ENCODE results near the gene SPATA2. TPM values are rescaled to one million over a fixed set of nuclear protein-coding genes. Genes with fewer than 3 reads are reported as not detected.

The SPATA2 gene
- total and polyA plus RNA-seq, 2 donors (not counting 3 experiments of a cell fraction or from before 2014, with no cell fraction given) = 4.9 to 6.1 TPM

- no peak overlapping the region for H2AFZ ChIP-seq (ENCODE audit: low read depth, low read length)
- no peaks in the 10 kb centered on the region for H3K27me3 ChIP-seq (ENCODE audit: control insufficient read depth in 2 of 2, insufficient read depth in 2 of 2, low read length in 2 of 2)
- dilution Hi-C loops (cut with MboI; ENCODE audit: extremely low pct_ligation_motif_present, low sequenced_read_pairs) (no loop called here), intact Hi-C loops (cut with micrococcal nuclease) (loop anchor here (1.0 kb wide), 1 partner anchor 282 kb away; no protein-coding TSS in a partner anchor)
- H3K9me3 ChIP-seq (replicated peaks; ENCODE audit: control insufficient read depth, insufficient read depth, low read length) = no peaks in the 10 kb centered on the region
- H3K9me1 ChIP-seq (replicated peaks; ENCODE audit: control insufficient read depth, extremely low read depth, insufficient read depth, low read length) = no peaks in the 10 kb centered on the region
- ChIA-PET POLR2A (no interaction called here), CTCF (interaction anchor here (0.6 to 6.6 kb wide), 2 partner anchors 9 to 284 kb away, joined by 3 to 60 read pairs; no protein-coding TSS in a partner anchor)
- H3K9ac ChIP-seq (replicated peaks; ENCODE audit: extremely low read depth, insufficient read depth, low read length) = no peak overlapping the region
- TF ChIP-seq POLR2A (IDR thresholded peaks at IDR 0.05; ENCODE audit: low read depth, low read length) = no peak
- no peak for TF ChIP-seq EZH2 (IDR thresholded peaks at IDR 0.05; ENCODE audit: borderline replicate concordance, low read depth, low read length, severe bottlenecking)
- TF ChIP-seq MYC (IDR thresholded peaks at IDR 0.05; ENCODE audit: low read depth, low read length) = no peak
- TF ChIP-seq MAX (IDR thresholded peaks at IDR 0.05; ENCODE audit: insufficient read depth, insufficient read length) = no peak
- TF ChIP-seq JUN (IDR thresholded peaks at IDR 0.05; ENCODE audit: borderline replicate concordance, insufficient read depth, insufficient read length, low read depth) = no peak
- no peak for TF ChIP-seq CTCF (IDR thresholded peaks at IDR 0.05; ENCODE audit: extremely low read depth in 1 of 2, insufficient read depth in 1 of 2, low read depth in 1 of 2, low read length in 2 of 2)
- TF ChIP-seq GATA2 (IDR thresholded peaks at IDR 0.05; ENCODE audit: insufficient read depth, insufficient read length, low read depth, low read length) = no peak
- TF ChIP-seq POLR2AphosphoS5 (IDR thresholded peaks at IDR 0.05; ENCODE audit: insufficient read depth, low read depth, low read length) = no peak
- no peak for TF ChIP-seq FOS (IDR thresholded peaks at IDR 0.05; ENCODE audit: borderline replicate concordance, insufficient read depth, low read length)
- no peaks in the 10 kb centered on the region for H3K79me2 ChIP-seq (ENCODE audit: control insufficient read depth, insufficient read depth, low read length)
- peaks cover 20% of the 10 kb centered on the region for H3K4me1 ChIP-seq (ENCODE audit: control insufficient read depth, extremely low read depth, insufficient read depth, low read length)
- no peak overlapping the region for H3K4me3 ChIP-seq (replicated peaks in 1 of 3; ENCODE audit: insufficient read depth in 1 of 3, low read depth in 1 of 3, low read length in 3 of 3)
- FAIRE-seq (no peak), DNase-seq (ENCODE audit: low read depth, low spot score) (no peak)
- no peaks in the 10 kb centered on the region for H4K20me1 ChIP-seq (replicated peaks; ENCODE audit: control insufficient read depth, extremely low read depth, insufficient read depth, low read length)
- BruUV-seq (replicated peaks) = no TSS peak
- H3K27ac ChIP-seq (ENCODE audit: insufficient read depth, low read depth, low read length) = no peak overlapping the region
- H3K4me2 ChIP-seq (ENCODE audit: insufficient read depth, low read length) = no peak overlapping the region
- H3K36me3 ChIP-seq (ENCODE audit: control insufficient read depth in 2 of 2, extremely low read depth in 1 of 2, insufficient read depth in 2 of 2, low read length in 2 of 2) = no peaks in the 10 kb centered on the region
These were observed 22.5 kb downstream of the SPATA2 start for GRCh38 chr20:49892817-49893216.

Data from endothelial cell of umbilical vein (primary cell).